Glomerular endothelial cell (primary cell): ENCODE results near the gene LRRK1. TPM values are rescaled to one million over a fixed set of nuclear protein-coding genes. Genes with fewer than 3 reads are reported as not detected.
A peak's percentile ranks its signal among the peaks of the same experiment; 100 is the strongest.
"Not testable (repeated sequence)": the region's sequence is repeated elsewhere in the genome, so short reads cannot be mapped to it uniquely, and the experiment has no call there.

Source experiments
- DNase-seq: peaks from one replicate; pipeline ENCODE4 v3.0.0-alpha.2; 2011; ENCODE audit warnings: low read depth, low spot score; ENCODE audit errors: extremely low read depth
- total RNA-seq: library from RNA; depleted of rRNA; stranded (reverse); fragments of >200 nt; gene quantifications from 2 replicates; pipeline ENCODE4 v1.2.3, GENCODE V29; 2015

Gene LRRK1
- total RNA-seq, 1 donor from 2014 or later = 14.7 TPM

DNA sequence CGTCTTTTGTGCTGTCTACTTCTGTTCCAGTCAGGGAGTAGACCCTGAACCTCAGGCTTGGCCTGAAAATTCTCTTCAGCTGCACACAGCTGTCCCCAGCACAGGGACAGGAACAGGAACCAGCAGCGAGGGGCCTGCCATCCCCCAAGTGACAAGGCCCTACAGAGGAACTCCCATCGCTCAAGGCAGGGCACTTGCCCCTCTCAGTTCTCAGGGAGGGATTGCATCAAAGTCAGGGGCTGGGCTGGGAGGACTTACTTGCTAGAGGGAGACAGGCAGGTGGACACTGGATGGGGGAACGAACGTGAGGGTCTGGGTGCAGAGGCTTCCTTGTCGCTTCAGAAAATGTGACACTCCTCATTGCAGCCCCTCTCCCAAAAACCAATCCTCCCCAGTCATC, 169.1 kb downstream of the LRRK1 start:
- no peak for DNase-seq

DNA sequence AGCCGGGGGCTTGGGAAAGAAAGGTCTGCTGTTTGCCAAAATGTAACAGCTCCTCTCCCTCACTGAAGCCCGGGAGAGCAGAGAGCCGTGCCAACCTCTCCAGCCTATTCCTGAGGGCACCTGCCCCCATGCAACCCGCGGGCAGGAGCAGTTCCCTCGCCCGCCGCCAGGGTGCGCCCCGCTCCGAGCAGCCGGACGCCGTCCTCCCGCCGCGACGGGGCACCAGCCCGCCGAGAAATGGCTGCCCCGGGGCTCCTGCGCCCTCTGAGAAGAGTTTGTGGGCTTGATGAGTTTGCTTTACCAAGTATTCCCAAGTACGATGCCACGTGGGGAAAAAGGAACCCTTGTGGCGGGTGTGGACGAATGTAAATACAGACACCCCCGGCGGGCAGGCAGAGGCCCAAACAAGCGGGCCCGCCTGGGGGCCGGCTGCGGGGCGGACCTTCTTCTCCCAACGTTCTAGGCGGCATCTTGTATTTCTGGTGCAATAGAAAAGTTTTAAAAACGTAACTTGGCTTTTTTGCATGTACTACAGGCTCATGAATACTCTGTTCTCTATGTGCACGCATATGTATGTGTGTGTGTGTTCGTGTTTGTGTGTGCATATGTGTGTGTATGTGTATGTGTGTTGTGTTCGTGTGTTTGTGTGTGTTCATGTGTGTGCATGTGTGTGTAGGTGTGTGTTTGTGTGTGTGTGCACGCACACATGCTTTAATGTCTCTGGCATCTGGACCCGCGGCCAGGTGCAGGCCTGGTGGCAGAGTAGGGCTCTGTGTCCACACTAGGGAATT, 169.8 kb downstream of the LRRK1 start:
- DNase-seq = no peak

DNA sequence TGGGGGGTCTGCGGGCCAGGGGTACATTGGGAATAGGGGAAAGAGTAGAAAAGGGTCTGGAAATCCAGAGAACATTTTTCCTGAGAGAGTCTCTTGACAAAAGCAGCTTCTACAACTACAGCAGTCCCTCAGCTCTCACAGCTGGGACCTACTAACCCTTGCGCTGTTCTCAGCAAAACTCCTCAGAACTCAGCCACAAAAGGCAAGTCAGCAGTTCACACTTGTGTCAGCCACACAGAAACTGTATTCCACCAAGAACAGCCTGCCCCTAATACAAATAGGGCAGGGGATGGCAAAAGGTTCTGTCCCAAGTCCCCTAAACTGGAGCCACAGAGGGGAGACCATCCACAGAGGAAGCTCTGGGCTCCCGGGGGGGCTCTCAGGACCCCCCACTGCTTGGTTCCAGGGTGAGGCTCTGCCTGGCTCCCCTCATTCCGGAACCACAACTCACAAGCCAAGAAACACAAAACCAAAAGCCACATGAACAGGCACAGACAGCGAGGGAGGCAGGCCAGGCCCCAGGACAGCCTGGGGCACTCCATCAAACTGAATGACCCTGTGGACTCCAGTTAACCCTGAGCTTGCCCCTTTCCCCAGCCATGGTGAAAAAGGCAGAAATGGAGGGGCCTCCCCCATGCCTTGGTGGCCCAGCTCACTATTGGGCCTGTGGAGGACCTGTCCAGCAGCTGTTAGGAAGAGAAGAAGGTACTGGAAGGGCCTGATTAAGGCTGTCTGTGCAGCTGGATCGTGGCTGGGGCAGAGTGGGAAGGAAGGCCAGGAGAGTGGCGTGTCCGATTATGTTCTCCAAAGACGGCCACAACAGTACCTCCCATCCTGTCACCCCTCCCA, 170.6 kb downstream of the LRRK1 start:
- no peak for DNase-seq

DNA sequence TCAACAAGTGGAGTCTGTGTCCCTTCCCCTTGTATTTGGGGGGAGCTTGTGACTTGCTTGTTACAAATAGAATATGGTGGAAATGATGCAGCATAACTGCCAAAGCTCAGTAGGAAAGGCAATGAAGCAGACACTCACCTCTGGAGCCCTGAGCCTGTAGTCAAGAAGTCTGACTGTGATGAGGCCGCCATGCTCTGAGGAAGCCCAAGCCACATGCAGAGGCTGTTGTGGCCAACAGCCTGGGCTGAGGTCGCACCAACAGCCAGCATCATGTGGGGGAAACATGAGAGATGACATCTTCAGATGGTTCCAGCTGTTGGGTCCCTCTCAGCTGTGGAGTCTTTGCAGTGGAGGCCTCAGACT, 171.3 kb downstream of the LRRK1 start:
- DNase-seq = no peak

DNA sequence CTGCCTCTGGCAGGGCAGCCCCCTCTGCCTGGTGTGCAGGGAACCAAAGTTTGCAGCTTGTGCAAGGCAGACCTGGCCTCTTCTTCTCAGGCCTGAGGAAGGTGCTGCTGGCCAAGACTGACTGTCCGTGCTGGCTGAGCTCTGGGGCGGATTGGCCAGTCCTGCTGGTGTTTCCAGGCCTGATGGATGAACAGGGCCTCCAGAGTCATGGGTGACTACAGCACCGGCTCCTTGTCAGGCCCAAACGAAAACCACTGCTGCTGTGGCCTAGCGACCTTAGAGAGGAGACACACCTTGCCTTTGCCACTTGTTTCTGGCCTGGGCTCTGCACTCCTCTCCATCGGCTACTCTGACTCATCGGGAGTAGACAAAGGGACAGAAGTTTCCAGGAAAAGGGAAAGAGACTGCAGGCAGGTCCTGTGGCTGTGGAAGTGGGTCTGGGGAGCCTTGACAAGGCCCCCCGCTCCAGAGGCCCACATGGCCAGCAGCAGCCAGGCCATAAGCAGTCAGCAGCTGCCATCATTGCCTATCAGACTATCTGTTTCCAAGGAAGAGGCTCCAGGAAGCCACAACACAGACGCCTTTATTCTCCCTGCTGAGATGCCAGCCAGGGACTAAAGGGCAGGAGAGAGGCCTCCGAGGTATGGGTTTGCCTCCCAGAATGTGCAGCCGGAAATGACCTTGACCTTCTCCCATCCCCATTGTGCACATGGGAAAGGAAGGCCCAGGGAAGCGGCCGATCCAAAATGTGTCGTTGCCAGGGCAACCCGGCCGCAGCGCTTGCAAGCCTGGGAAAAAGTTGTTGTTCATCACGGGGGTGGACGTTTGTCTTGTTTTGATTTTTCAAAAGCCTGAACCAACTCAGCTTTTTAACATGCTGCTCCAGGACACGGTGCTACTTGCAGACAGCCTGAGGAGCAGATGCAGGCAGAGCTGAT, 172.2 kb downstream of the LRRK1 start:
- DNase-seq = peak; percentile 73

DNA sequence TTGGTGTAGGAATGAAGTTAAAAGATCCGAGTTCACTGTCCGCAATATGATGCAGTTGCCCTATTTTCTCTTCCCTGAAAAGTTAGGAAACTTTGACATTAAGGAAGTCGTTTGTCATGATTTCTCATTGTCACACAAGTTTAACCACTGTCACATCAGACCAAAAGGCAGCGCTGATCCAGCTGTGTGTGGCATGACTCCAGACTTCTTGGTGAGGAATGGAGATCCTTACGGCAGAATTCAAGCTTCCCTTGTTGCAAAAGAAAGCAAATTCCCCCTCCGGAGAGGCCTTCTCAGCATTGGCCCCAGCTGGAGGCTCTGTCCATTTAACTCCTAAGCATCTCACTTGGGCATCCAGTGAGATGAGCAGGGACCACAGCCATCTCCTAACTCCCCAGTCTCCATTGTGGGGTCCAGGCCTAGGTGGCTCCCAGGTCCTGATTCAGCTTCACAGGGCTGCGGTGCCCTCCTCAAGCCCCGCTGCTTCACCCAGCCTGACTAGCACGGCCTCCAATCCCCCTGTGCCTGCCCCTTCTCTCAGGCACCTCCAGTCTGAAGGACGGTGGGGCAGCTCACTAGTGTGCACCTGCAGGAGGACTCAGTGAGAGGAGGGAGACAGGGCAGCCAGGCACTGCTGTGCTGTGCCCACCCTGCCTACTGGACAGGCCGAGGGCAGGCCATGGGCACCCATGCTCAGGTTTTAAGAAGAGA, 173.2 kb downstream of the LRRK1 start:
- no peak for DNase-seq

DNA sequence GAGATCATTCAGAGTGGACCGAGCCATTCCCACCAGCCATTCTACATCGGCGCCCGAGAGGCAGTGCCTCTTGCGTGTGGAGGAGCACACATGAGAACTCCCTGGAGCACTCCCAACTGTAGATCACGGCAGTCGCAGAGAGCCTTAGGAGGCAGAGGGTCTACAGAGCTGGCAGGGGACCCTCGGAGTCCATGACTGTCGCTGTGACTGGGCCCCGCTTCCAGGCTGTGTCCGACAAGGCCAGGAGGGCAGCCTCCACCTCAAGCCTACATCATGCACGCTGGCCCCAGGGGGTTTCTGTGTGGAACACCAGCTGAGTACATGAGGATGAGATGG, 173.7 kb downstream of the LRRK1 start:
- DNase-seq = no peak

DNA sequence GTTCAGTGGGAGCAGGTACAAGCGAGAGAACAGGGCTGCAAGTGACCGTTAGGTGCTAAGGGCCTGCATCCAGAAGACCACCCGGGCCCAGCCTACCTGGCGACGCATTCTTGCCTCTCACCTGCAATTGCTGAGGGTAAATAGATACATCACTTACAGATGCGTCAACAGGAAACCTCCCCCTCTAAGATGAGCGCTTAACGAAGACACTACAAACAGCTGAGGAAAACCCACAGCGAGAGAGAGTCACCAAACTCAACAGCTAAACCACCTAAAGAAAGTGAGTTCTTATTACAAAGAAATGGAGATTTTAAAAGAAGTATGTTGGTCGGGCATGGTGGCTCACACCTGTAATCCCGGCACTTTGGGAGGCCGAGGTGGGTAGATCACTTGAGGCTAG, 174.8 kb downstream of the LRRK1 start:
- no peak for DNase-seq

DNA sequence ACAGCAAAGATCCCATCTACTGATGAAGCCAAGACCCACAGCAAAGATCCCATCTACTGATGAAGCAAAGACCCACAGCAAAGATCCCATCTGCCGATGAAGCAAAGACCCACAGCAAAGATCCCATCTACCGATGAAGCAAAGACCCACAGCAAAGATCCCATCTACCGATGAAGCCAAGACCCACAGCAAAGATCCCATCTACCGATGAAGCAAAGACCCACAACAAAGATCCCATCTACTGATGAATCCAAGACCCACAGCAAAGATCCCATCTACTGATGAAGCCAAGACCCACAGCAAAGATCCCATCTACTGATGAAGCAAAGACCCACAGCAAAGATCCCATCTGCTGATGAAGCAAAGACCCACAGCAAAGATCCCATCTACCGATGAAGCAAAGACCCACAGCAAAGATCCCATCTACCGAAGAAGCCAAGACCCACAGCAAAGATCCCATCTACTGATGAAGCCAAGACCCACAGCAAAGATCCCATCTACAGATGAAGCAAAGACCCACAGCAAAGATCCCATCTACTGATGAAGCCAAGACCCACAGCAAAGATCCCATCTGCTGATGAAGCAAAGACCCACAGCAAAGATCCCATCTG, 176.7 kb downstream of the LRRK1 start:
- DNase-seq = not testable (repeated sequence)

DNA sequence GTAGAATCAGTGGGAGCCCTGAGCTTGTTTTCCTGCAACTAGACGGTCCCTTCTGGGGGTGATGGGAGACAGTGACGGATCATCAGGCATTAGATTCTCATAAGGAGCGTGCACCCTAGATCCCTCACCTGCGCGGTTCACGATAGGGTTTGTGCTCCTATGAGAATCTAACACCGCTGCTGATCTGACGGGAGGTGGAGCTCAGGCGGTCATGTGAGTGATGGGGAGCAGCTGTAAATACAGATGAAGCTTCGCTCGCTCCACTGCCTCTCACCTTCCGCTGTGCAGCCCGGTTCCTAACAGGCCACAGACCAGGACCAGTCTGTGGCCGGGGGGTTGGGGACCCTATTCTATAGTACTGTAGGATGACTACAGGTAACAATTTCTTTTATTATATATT, 178.0 kb downstream of the LRRK1 start:
- DNase-seq = no peak

DNA sequence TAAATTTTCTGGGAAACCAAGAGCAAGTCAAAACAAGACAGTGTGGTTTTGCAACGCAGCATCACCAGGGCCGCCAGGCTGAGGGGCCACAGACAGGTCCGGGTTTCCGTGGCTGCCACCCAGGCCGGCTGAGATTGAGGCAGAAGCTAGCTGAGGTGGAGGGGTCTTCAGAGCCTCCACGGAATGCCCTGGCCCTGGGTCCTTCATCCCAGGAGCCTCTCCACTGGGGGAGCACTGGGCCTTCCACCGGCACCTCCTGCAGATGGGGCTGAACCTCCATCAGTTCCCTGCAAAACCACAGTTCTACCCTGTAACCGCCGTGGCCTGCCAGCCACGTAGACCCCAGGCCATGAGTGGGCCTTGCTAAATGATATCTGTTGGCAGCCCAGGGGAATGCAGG, 180.0 kb downstream of the LRRK1 start:
- DNase-seq = no peak

DNA sequence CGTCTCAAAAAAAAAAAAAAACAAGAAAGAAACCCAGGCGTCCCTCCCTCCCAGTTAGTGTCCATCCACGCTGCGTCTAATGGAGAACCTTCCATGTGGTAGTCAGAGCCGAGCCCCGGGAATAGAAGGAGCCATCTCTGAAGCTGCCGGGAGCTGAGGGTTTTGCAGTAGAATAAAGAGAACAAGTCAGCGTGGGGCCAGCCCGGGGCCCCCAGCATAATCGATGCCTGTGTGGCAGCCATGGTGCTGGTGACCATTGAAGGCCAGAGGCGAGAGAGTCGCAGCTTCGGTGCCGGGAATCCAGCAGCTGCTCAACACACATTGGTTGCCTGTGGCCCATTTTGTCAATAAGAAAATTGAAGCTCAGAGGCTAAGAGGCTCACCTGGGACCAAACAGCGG, 181.0 kb downstream of the LRRK1 start:
- DNase-seq = no peak

DNA sequence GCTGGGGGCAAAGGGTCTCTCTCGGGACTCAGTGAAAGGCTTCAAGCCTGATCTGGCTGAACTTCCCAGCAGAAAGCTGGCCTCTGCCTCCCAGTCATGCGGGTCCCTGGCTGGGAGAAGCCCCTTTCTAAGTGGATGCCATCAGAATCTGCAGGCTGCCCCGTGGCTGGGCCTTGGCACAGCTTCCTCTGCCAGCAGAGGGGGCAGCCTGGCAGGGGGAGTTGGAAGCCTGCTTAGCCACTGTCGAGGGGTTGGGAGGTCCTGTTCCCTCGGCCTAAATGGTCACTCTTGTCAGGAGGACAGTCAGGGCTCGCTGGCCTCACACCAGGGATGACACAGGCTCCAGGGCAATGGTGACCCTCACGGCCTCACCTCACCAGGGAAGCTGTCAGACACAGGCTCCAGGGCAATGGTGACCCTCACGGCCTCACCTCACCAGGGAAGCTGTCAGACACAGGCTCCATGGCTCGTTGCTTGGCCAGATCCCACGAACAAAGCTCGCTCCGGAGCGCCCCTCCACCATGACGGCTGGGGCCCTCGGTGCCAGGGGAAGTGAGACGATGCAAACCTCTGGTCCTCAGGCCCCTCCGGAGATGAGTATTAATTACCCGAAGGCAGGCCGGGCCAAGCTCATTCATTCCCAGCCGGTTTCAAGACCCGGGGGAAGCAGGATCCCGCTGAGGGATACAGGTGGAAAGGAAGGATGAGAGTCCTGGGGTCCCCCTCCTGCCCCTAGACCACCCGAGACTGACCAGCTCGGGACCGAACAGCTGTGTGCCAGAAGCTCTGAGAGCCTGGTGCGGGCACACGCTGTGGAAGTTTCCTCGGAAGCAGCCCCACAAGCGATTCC, 181.7 kb downstream of the LRRK1 start:
- DNase-seq = no peak

DNA sequence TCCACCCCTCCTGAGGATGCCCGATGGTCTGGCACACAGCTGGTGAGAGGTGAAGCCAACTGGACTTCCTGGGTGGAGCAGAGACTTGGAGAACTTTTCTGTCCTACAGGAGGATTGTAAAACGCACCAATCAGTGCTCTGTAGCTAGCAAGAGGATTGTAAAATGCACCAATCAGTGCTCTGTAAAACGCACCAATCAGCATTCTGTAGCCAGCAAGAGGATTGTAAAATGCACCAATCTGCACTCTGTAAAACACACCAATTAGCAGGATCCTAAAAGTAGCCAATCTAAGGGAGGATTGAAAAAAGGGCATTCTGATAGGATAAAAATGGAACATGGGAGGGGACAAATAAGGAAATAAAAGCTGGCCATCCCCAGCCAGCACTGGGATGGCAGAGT, 182.5 kb downstream of the LRRK1 start:
- DNase-seq = no peak

DNA sequence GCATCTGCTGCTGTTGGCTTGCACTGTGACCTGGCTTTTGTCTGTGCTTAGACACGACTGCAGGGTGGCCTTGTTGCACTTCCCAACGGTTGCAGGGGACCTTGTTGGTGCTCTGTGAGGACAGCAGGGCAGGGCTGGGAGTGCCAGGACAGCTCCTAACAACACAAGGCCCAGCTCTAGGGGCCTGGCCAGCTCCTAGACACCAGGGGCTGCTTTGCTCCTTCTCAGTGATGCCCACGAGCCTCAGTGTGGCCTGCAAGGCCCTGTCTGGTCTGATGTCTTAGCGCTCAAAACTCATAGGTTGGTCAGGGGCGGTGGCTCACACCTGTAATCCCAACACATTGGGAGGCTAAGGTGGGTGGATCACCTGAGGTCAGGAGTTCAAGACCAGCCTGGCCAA, 183.6 kb downstream of the LRRK1 start:
- DNase-seq = no peak

DNA sequence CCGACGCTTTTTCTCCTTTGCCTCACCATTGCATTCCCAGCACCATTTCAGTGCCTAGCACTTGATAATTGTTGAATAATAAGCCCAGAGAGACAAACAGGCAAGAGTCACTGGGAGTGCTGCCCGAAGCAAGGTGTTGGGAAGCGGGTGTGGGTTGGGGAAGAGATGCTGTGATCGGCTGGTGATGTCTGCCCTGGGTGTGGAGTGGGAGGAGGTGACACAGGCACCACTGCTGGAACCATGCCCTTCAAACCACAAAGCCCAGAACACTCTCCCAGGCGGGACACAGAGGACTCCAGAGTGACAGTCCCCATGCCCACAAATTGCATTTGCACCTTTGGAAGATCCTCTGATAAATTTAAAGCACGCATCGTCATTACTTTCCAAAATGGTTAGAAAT, 184.4 kb downstream of the LRRK1 start:
- DNase-seq = no peak

DNA sequence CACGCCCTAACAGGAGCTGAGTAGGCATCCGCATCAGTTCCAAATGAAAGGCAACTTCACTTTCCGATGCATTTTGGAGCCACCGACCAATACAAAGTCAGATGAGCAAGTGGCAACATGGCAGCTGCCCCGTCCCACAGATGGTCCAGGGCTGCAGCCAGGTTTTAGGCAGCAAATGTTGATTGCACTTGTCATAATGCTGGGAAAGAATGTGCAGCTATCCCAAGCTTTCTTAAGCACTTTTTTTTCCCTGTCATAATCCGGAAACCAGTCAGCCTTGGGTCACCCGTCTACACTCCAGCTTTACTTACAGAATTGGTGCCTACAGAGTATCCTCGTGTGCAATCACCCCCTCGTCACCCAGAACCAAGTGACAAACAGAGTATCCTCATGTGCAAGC, 185.0 kb downstream of the LRRK1 start:
- no peak for DNase-seq

DNA sequence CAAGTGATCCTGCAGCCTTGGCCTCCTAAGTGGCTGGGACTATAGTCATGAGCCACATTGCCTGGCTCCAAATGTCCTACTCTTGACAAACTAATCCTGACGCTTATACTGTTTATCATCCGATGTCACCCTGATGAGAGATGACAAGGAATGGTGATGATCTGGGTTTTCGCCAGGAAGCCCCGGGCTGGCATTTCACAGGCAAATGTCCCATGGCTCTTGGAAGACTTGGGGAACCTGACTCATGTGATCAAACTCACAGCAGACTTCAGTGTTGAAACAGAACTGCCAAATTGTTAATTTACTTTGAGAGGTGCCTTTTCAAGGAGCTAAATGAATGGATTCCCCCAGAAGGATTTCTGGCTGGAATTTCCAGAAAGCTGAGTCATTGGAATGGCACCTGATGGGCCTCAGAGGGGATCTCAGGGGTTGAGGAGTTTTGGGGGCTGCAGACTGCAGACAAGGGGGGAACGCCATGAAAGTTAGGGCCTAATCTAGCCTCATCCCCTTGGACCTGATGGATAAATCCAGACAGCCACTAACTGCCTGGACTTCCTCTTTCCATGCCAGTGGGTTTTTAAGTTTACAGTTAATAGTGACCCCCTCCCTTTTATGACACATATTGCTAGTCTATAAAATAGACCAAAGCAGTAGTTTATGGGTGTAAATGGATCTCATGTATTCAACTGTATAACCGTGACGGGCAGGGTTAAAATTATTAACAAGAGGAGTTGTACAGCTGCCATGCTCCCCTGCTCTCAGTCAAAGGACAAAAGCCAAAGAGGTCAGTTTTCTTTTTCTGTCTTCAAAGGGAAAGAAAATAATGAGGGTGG, 186.1 kb downstream of the LRRK1 start:
- DNase-seq = no peak
